ENCODE measurements around the gene SLC1A2.

Gene SLC1A2

DNA sequence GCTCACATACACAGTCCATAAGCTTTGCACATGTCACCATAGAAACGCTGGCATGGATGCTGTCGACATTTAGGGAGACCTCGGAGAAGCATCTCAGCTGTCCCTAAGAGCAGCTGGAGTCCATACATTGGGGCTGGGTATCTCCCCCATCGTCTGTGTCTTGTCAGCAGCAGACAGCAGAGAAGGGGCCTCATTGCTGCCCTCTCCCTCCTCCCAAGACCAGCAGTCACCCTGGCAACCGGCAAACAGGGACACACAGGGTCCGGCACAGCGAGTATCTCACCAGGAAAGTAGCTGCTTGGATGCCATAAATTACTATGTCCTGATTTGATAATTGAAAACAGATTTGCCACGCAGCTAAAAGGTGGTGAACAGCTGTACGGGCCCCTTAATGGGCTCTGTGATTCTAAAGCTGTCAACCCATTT, 196.0 kb downstream of the SLC1A2 start:
- DNase-seq (ENCODE audit: low read depth), result no peak

DNA sequence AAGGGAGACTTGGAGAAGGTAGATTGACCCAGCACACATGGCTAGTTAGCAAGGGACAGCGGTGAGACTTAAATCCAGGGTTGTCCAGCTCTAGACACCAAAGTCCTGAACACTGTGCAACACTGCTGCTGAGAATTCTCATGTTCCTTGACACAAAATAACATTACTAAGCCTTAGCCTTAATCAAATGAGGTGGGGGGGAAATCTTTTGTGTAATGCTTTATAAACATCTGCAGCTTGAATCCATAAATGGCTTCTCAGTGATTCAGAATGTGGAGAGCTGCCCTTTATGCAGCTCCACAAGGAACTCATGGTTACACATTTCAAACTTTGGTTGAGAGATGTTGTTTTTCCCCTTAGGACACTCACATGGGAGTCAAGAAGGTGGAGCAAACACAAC, 200.4 kb downstream of the SLC1A2 start:
- DNase-seq (ENCODE audit: low read depth), result no peak

DNA sequence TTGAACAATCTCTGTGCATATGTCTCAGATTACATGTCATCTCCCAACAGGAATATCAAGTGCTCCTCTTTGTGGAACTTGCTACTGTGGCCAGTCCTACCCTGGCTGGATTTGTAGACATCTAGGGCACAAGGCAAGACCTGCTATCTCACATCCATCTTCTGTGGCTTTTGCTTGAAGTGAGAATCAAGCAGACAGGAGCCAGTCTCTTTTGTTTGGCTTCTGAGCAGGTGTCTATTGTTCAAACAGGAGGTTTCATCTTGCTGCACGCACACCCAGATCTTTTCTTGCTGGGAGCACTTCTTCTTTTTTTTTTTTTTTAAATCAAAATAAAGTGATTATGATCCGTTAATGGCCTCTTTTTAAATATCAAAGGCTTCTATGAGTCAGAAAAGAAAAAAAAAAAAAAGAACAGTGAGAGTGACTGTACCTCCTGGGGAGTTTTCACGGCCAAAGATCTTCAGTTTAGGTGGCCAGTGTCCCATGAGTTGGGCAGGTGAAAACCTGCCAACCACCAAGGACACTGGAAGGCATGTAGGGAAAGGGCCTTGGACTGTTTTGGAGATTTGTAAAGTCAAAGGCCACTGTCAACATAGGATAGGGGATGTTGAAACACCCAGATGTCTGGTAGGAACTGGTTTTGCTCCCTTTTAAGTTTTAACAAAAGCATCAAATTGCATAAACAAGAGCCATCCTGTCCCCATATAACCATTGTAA, 202.2 kb downstream of the SLC1A2 start:
- DNase-seq (ENCODE audit: low read depth), result no peak

DNA sequence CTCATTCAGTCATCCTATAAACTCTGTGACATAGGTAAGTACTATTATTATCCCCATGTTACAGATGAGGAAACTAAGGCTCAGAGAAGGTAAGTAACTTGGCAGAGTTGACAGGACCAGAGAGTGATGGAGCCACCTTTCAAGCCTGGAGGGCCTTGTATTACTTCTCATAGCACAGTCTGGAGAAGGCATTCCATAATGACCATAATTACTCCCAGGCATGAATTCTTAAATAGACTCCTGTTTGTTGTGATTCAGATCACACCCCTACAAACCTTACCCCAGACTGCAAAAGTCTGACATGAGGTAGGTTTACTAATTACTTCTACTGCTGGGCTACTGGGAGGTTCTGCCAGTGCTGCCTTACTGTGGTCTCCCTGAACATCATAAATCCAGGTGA, 203.4 kb downstream of the SLC1A2 start:
- DNase-seq (ENCODE audit: low read depth), result no peak

DNA sequence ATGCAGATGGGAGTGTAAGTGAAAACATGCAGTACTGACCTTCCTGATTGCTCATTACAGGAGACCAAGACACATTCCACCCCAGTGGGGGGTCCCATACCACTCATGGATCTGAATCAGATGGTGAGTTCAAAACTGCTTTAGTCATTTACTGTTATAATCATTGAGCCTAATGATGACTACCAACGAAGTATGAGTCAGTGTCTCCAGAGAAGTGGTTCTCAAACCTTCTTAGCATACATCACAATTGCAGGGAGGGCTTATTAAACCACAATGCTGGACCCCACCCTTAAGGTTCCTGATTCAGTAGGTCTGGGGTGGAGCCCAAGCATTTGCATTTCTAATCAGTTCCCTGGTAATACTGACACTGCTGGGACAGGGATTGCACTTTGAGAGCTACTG, 204.6 kb downstream of the SLC1A2 start:
- no peak for DNase-seq (ENCODE audit: low read depth)

DNA sequence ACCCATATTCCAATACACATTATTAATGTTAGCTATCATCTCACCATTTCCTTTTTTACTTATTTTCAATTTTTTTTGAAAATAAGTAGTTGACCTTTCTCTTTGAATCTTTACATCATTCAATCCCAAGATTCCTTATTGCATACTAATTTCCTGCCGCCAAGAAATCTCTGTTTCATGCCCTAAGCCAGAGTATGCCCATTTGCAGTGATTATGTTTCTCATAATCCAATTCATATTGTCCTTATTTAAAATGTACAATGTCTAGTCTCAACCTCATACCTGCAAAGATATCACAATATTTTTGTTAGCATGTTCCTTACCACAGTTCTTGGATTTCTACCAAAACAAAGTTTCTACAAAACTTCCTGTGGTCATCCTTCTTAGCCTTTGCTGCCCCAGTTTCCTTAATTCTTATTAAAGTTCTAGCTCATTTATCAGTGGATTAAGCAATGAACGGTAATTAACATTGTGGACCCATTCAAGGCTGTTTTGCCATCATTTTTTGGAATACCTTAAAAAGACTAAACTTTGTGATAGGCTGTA, 205.1 kb downstream of the SLC1A2 start:
- no peak for DNase-seq (ENCODE audit: low read depth)

DNA sequence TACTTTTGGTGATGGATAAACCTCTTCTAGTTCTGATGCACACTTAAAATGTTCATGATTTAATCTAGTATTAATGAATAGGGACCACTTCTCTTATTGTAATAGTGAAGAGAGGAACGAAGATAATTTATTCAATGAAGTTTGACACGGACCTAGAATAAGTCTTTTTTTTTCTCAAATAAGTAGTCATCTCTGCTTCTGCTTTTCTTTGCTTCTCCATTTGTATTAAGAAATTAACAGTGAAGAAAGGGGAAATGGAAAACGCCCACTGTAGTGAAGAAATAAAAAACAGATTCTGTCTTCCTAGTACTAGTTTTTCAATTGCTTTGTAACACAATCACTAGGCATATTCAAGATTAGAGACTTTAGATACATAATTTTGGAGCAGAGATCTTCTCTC, 207.4 kb downstream of the SLC1A2 start:
- DNase-seq (ENCODE audit: low read depth), result no peak

DNA sequence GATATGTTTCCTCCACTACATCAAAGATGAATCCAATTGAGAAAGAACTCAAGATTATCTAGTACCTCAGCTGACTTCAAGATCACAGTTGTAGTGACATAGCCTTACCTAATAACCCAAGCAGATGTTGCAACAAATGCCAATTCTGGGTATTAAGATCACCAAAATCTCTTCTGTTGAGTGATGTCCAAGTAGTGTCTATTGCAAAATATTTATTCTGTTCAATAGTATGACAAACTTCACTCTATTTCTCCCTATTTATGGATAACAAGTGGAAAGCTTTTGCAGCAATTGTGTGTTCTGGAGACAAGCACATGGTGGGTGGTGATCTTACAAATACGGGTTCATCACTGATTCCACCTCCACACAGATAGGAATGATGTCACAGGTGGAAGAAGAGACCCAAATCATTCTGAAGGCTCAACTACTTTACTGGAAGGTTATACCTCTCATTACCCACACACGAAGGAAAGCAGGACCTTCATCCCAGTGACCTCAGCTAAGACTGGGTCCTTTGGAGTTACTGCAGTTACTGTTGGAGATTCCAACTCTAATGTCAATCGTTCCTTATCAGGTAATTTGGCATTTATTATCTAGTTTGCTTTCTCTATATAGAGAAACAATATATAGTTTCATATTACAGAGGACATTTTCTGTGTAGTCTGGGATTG, 208.3 kb downstream of the SLC1A2 start:
- DNase-seq (ENCODE audit: low read depth), result no peak

DNA sequence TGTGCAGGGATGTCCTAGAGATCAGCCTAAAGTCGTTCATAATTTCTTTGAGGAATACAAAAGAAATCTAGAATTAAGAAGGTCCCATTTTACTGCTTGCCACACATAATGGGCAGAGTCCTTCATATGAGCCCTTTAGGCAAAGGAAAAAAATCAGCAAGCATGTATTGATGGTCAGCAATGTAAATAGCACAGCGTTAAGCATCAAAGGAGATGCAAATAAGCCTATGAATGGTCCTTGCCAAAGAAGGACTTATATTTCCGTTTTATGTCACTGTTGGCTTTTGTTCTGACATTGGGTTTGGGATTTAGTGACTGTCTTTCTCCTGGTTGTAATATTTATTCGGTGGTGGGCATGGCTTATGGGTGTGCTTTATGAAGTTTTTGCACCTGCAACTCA, 210.6 kb downstream of the SLC1A2 start:
- DNase-seq (ENCODE audit: low read depth), result no peak

DNA sequence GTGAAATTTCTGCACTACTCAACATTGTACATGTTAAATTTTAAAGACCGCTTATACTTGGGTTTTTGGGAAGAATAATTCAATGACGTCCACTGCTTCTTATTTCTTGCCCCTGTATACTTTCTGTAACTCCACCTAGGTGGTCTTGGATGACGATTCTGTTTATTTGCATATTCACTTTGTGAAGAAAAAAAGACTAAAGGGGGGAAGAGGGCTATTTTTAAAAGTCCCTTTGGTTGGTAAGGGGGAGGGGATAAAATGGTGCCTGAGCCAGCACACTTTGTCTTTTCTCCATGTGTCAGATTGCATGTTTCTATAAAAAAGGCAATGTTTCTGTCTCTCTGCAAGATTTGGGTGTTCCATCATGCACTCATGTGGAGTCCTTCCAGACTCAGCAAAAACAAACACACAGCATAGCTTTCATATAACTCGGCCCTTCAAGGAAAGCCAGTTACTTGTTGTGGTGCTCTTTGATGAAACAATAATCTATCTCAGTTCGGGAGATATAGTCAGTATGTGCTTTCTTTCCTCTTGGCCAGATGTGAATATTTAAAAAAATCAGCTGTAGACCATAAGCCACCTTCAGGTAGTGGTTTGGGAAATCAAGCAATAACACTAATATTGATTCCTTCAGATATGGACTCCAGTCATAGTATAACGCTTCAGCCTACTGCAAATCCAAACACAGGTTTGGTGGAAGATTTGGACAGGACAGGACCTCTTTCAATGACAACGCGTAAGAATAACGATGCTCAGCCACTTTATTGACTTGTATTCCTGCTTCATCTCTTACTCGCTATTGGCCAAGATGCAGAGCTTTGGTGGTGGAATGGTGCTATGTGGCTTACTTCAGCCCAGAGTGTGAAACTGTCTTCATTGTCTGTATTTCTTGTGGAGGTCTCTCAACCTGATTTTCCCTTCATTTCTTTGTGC, 211.6 kb downstream of the SLC1A2 start:
- DNase-seq (ENCODE audit: low read depth), result no peak

DNA sequence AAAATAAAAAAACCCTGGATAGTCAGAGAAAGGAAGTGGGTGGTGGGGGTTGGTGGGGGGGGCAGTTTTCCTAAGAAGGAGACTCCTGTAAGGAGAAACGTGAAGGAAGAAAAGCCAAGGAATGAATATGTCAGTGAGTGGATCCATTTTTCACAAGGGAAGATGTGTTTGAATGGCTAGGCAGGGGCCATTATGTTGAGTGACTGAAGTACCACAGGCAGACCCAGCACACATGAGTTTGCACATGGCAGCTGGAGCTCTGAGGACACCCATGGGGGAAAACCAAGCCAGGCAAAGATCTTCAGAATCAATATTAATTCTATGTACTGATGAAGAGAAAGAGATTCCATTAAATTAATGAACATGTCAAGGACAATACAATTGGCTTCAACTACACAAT, 212.7 kb downstream of the SLC1A2 start:
- DNase-seq (ENCODE audit: low read depth), result no peak

DNA sequence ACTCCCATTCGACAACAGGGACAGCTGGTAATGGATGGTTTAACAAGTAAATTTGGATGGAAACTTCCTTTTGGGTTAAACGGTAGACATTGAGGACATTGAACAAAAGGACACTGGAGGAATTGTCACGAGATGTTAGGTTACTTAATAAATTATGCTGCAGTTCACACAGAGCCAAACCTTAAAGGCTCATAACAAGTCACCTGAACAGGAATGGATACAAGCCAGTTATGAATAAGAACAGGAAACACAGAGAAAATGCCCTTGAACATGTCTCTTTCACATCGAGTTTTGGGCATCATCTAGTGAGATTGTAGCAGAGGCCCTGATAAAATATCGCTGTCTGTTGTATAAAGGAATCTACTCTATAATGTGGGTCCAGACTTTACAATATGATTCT, 214.7 kb downstream of the SLC1A2 start:
- DNase-seq (ENCODE audit: low read depth), result no peak
